Coronary artery (tissue), 2 donors: ENCODE measurements around the gene SLIT3.
"Not testable (repeated sequence)": the region's sequence is repeated elsewhere in the genome, so short reads cannot be mapped to it uniquely, and the experiment has no call there.

Source experiments
- DNase-seq: peaks from one replicate; pipeline ENCODE4 v3.0.0-alpha.2; 2017; ENCODE audit warnings: low spot score
- H3K27ac ChIP-seq, 2 donors: fragments of 200-600 bp; sonication (generic); one replicate each; pipeline ENCODE4 v1.5.1; 2016 to 2019
- H3K4me3 ChIP-seq: fragments of 200-600 bp; sonication (generic); 2 replicates; pipeline ENCODE4 v1.5.1; 2016; ENCODE audit warnings: mild to moderate bottlenecking, moderate library complexity
- TF ChIP-seq, protein P1 (sequence below): fragments of 200-600 bp; sonication (generic); IDR thresholded peaks from one replicate; pipeline ENCODE4 v1.5.1; 2019; ENCODE audit warnings: antibody characterized with exemption

SLIT3 gene

DNA sequence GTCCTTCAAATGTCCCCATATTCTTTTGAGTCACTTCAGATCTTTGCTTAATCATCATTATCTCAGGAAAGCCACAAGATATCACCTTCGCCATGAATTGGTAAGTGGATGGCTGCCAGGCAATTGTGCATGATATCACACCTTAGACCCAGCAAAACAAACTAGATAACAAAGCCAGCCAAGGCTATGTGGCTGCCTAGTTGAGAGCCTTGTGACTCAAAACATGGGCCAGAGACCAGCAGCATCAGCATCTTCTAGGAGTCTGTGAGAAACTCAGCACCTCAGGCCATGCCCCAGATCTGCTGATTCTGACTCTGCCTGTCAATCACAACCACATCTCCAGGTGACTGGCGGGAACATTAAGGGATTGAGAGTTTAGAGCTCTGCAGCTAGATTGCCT, 82.8 kb downstream of the SLIT3 start:
- peak; percentile 64 for DNase-seq
- TF ChIP-seq, protein P1, sequence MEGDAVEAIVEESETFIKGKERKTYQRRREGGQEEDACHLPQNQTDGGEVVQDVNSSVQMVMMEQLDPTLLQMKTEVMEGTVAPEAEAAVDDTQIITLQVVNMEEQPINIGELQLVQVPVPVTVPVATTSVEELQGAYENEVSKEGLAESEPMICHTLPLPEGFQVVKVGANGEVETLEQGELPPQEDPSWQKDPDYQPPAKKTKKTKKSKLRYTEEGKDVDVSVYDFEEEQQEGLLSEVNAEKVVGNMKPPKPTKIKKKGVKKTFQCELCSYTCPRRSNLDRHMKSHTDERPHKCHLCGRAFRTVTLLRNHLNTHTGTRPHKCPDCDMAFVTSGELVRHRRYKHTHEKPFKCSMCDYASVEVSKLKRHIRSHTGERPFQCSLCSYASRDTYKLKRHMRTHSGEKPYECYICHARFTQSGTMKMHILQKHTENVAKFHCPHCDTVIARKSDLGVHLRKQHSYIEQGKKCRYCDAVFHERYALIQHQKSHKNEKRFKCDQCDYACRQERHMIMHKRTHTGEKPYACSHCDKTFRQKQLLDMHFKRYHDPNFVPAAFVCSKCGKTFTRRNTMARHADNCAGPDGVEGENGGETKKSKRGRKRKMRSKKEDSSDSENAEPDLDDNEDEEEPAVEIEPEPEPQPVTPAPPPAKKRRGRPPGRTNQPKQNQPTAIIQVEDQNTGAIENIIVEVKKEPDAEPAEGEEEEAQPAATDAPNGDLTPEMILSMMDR, result no peak
- Histone ChIP-seq H3K27ac (no peak overlapping the region), H3K4me3 (no peak overlapping the region)

DNA sequence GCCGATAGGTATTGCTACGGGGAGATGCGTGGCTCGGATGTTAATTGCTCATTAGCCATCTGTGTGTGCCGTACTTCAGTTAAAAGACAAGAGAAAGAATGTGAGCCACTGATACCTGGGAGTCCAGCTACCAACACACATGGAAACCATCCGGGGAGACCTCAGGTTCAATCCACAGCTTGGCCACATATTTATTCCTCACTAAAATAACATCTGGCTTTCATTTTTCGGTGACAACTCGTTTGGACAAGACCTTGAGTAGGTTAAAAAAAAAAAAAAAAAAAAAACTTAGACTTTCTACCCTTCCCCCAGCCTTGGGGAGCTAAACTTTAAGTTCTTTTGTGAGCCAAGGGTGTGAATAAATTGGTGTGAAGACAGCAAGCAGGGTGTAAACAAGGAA, 84.1 kb downstream of the SLIT3 start:
- TF ChIP-seq, protein P1, result no peak
- DNase-seq, result peak; percentile 24
- no peak overlapping the region for H3K4me3 ChIP-seq
- H3K27ac ChIP-seq, result no peak overlapping the region

DNA sequence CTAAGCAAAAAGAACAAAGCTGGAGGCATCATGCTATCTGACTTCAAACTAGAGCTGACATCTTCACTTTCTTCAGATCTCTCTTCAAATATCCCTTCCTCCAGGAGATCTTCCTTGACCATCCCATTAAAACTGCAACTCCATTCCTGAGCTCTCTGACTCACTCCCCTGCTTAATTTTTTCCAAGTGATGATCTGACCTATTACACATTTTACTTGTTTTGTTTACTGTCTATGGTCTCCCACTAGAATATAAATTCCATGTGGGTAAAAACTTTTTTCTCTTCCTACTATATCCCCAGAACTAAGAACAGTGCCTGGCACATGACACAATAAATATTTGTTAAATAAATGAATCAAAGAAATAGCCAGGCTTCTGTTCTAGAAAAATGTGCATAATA, 87.5 kb downstream of the SLIT3 start:
- no peak for DNase-seq
- H3K4me3 ChIP-seq, result no peak overlapping the region
- H3K27ac ChIP-seq, result no peak overlapping the region
- TF ChIP-seq, protein P1, result no peak

DNA sequence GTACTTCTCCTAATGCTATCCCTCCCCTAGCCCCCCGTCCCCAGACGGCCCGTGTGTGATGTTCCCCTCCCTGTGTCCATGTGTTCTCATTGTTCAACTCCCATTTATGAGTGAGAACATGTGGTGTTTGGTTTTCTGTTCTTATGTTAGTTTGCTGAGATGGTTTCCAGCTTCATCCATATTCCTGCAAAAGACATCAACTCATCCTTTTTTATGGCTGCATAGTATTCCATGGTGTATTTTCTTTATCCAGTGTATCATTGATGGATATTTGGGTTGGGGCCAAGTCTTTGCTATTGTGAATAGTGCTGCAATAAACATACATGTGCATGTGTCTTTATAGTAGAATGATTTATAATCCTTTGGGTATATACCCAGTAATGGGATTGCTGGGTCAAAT, 89.2 kb downstream of the SLIT3 start:
- H3K27ac ChIP-seq, H3K4me3 ChIP-seq, DNase-seq: not testable (repeated sequence)

DNA sequence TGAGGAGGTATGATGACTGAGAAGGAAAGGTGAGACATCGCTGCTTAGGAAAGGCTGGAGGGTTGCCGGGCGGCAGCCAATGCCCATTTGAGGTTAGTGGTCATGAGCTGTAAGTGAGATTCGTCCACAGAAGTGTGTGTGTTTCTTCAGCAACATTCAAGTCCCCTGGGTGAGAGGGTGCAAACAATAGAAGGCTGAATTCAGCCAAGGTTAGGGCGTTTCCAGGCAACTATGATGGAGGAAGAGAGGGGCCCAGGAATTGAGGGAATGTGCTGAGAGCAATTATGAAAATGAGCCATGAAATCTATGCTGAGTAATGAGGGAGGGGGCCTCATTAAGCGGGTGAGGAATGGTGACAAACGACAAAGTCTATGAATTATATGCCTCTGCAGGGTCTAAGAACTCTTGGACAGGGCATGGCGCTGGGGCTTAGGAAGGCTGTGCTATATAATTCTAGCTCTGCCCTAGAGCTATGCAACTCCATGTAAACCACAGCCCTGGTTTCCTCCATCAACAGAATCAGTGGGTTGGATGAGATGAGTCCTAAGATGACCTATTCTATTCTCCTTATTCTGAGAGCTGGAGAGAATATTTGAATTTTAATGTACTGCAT, 96.0 kb downstream of the SLIT3 start:
- Histone ChIP-seq H3K4me3 (no peak overlapping the region), H3K27ac (no peak overlapping the region)
- DNase-seq, result peak; percentile 9
- TF ChIP-seq, protein P1, result no peak

DNA sequence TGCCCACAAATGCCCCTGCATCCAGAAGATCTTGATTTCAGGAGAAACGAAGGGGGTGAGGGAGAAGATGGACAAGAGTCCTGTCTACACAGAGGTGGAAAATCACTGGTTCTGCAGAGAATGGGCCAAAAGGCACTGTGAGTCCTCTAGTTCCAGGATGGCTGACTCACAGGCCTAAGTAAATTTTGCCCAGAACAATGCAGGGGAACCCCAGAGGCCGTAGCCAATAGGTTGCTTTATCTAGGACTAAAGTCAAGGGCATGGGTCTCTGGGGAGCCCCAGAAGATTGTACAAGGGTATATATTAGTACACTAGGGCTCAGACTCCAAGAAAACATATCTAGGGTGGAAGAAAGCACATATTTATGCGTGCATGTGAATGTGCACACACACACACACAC, 98.0 kb downstream of the SLIT3 start:
- TF ChIP-seq, protein P1, result no peak
- Histone ChIP-seq H3K27ac (peak overlapping the region in 1 of 2 donors; percentile 52), H3K4me3 (no peak overlapping the region)
- DNase-seq, result peak; percentile 73

DNA sequence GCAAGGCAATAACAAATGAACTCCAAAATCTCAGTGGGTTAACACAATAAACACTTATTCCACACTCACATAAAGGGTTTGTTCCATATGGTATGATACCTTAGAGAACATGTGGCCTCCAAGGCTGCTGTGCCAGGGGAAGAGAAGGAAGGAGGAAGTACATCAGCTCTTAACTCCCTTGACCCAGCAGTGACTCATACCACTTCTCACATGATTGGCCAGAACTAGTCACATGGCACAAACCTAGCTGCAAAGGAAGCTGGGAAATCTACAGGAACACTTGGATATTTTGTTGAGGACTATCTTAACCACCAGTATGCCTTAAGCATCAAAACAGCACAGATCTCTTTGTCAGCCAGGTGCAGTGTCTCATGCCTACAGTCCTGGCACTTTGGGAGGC, 99.3 kb downstream of the SLIT3 start:
- TF ChIP-seq, protein P1, result no peak
- DNase-seq, result no peak

More for the DNA sequence above, 99.3 kb downstream of the SLIT3 start:
- Histone ChIP-seq H3K27ac (no peak overlapping the region), H3K4me3 (no peak overlapping the region)
